Endothelial cell of umbilical vein (primary cell): ENCODE data around the gene SUPT3H. TPM values are rescaled to one million over a fixed set of nuclear protein-coding genes. Genes with fewer than 3 reads are reported as not detected.

ENCODE experiments used
- BruUV-seq: library from RNA; stranded (reverse); fragments of 400-500 nt; replicated peaks from 2 replicates; lab custom pipeline; 2021; lab: Mats Ljungman, UMichigan
- CTCF ChIA-PET: fragments of 300-600, 350-600 bp; sonication (Branson Sonifier 250); formaldehyde crosslinking; loops from one replicate; lab custom pipeline; 2021; ENCODE audit warnings: antibody characterized with exemption, inconsistent platforms; lab: Charles Lee
- POLR2A ChIA-PET: fragments of 300-600, 350-600 bp; sonication (Branson Sonifier 250); formaldehyde crosslinking; loops from one replicate; lab custom pipeline; 2021; ENCODE audit warnings: antibody characterized with exemption, inconsistent platforms; lab: Charles Lee
- DNase-seq: peaks from one replicate; pipeline ENCODE4 v3.0.0-alpha.2; 2011; ENCODE audit warnings: low read depth, low spot score
- FAIRE-seq: peaks from 2 replicates; lab custom pipeline; 2011; peaks lifted over from hg19 to GRCh38; lab: Jason Lieb, UNC
- H2AFZ ChIP-seq: 2 replicates; pipeline ENCODE4 v1.6.0; 2012; ENCODE audit warnings: low read depth, low read length, control low read depth, inconsistent platforms
- H3K27ac ChIP-seq: 2 replicates; pipeline ENCODE4 v1.5.1; 2011; ENCODE audit warnings: low read depth, mild to moderate bottlenecking, control low read depth, low read length, moderate library complexity; ENCODE audit not compliant: insufficient read depth
- H3K27me3 ChIP-seq, 2 experiments: 2 replicates each; pipeline versions ENCODE4 v1.6.0 to v1.6.1; 2011; ENCODE audit warnings: low read length in 2 of 2, mixed read lengths in 1 of 2; ENCODE audit not compliant: control insufficient read depth in 2 of 2, insufficient read depth in 2 of 2
- H3K36me3 ChIP-seq, 2 experiments: 2 replicates in 1 of 2; 3 replicates in 1 of 2; pipeline ENCODE4 v1.5.1; 2011; ENCODE audit warnings: low read length in 2 of 2, mild to moderate bottlenecking in 1 of 2, moderate library complexity in 1 of 2; ENCODE audit not compliant: control insufficient read depth in 2 of 2, insufficient read depth in 2 of 2; ENCODE audit errors: extremely low read depth in 1 of 2
- H3K4me1 ChIP-seq: 3 replicates; pipeline ENCODE4 v1.5.1; 2011; ENCODE audit warnings: mild to moderate bottlenecking, low read length; ENCODE audit not compliant: control insufficient read depth, insufficient read depth; ENCODE audit errors: extremely low read depth
- H3K4me2 ChIP-seq: 2 replicates; pipeline ENCODE4 v1.6.1; 2011; ENCODE audit warnings: low read length, control low read depth, mixed read lengths; ENCODE audit not compliant: insufficient read depth
- H3K4me3 ChIP-seq, 3 experiments: fragments of 200-600 bp in 1 of 3; sonication (generic), shearing (Covaris generic) in 1 of 3; replicated peaks in 1 of 3; 2 replicates each; pipeline ENCODE4 v1.5.1; 2011 to 2016; ENCODE audit warnings: control low read depth in 3 of 3, low read length in 3 of 3, mild to moderate bottlenecking in 2 of 3, inconsistent platforms in 1 of 3, low read depth in 1 of 3, moderate library complexity in 1 of 3; ENCODE audit not compliant: insufficient read depth in 1 of 3
- H3K79me2 ChIP-seq: 2 replicates; pipeline ENCODE4 v1.6.0; 2012; ENCODE audit warnings: low read length, inconsistent platforms; ENCODE audit not compliant: control insufficient read depth, insufficient read depth
- H3K9ac ChIP-seq: replicated peaks from 2 replicates; pipeline ENCODE3; 2011; ENCODE audit warnings: low read length, control low read depth; ENCODE audit not compliant: insufficient read depth; ENCODE audit errors: extremely low read depth
- H3K9me1 ChIP-seq: replicated peaks from 3 replicates; pipeline ENCODE4 v1.6.0; 2011; ENCODE audit warnings: mild to moderate bottlenecking, low read length; ENCODE audit not compliant: control insufficient read depth, insufficient read depth; ENCODE audit errors: extremely low read depth
- H3K9me3 ChIP-seq: replicated peaks from 2 replicates; pipeline ENCODE4 v1.5.1; 2012; ENCODE audit warnings: low read length, inconsistent platforms; ENCODE audit not compliant: control insufficient read depth, insufficient read depth
- H4K20me1 ChIP-seq: replicated peaks from 2 replicates; pipeline ENCODE3; 2011; ENCODE audit warnings: mild to moderate bottlenecking, low read length; ENCODE audit not compliant: control insufficient read depth, insufficient read depth; ENCODE audit errors: extremely low read depth
- EZH2 ChIP-seq: IDR thresholded peaks from 2 replicates; pipeline ENCODE4 v1.6.1; 2012; ENCODE audit warnings: borderline replicate concordance, low read depth, mild to moderate bottlenecking, moderate library complexity, low read length, inconsistent platforms; ENCODE audit not compliant: severe bottlenecking
- FOS ChIP-seq: IDR thresholded peaks from 2 replicates; pipeline ENCODE4 v1.6.1; 2011; ENCODE audit warnings: mild to moderate bottlenecking, low read length, moderate library complexity, borderline replicate concordance; ENCODE audit not compliant: insufficient read depth
- GATA2 ChIP-seq: IDR thresholded peaks from 2 replicates; pipeline ENCODE4 v1.7.0; 2011; ENCODE audit warnings: low read depth, mild to moderate bottlenecking, moderate library complexity, mixed read lengths, low read length; ENCODE audit not compliant: insufficient read length, insufficient read depth
- JUN ChIP-seq: IDR thresholded peaks from 2 replicates; pipeline ENCODE4 v1.6.1; 2011; ENCODE audit warnings: borderline replicate concordance, low read depth; ENCODE audit not compliant: insufficient read length, insufficient read depth
- MYC ChIP-seq: IDR thresholded peaks from one replicate; pipeline ENCODE4 v1.6.1; 2011; ENCODE audit warnings: mild to moderate bottlenecking, low read depth, low read length
- POLR2A ChIP-seq: IDR thresholded peaks from 2 replicates; pipeline ENCODE4 v1.6.1; 2012; ENCODE audit warnings: low read depth, mild to moderate bottlenecking, control low read depth, low read length
- POLR2AphosphoS5 ChIP-seq: IDR thresholded peaks from 2 replicates; pipeline ENCODE4 v1.6.1; 2012; ENCODE audit warnings: low read depth, mild to moderate bottlenecking, control low read depth, low read length, moderate library complexity; ENCODE audit not compliant: insufficient read depth
- dilution Hi-C: fragments of 300-500 bp; cut with MboI; formaldehyde crosslinking; loops from one replicate; pipeline ENCODE4 v1.15.0; 2019; ENCODE audit warnings: low sequenced_read_pairs; ENCODE audit not compliant: extremely low pct_ligation_motif_present
- intact Hi-C: fragments of 100-400 bp; cut with micrococcal nuclease; formaldehyde crosslinking; loops from one replicate; pipeline ENCODE4 v1.10.0; 2022
- polyA plus RNA-seq, 4 experiments: library from polyadenylated mRNA; depleted of rRNA in 3 of 4; stranded (reverse) in 3 of 4; unstranded in 1 of 4; fragments of >200 nt; gene quantifications; 2 replicates each; pipeline versions ENCODE4 v1.2.1 to v1.2.3, GENCODE V29; 2011 to 2012; ENCODE audit warnings: missing spikeins in 1 of 4
- total RNA-seq: library from RNA; stranded (reverse); gene quantifications from 2 replicates; pipeline ENCODE4 v1.2.3, GENCODE V29; 2021

SUPT3H gene
- total and polyA plus RNA-seq, 2 donors (not counting 3 experiments of a cell fraction or from before 2014, with no cell fraction given): 8.3 to 9.8 TPM

GRCh38 chr6:45098256-45098655, 279.5 kb downstream of the SUPT3H start:
- no peak overlapping the region for H3K4me2 ChIP-seq
- DNase-seq (no peak), FAIRE-seq (no peak)
- H3K27ac ChIP-seq: no peak overlapping the region
- no peaks in the 10 kb centered on the region for H3K4me1 ChIP-seq
- H3K9ac ChIP-seq: no peak overlapping the region
- no TSS peak for BruUV-seq
- H3K4me3 ChIP-seq: no peak overlapping the region
- H3K27me3 ChIP-seq: no peaks in the 10 kb centered on the region
- dilution Hi-C loops (no loop called here), intact Hi-C loops (no loop called here)
- no peaks in the 10 kb centered on the region for H3K36me3 ChIP-seq
- H3K9me1 ChIP-seq: no peaks in the 10 kb centered on the region
- no peaks in the 10 kb centered on the region for H3K79me2 ChIP-seq
- CTCF ChIA-PET: interaction anchor here (1.2 to 2.2 kb wide), 2 partner anchors 11 kb away, joined by 6 to 7 read pairs; no protein-coding TSS in a partner anchor
- H2AFZ ChIP-seq: no peak overlapping the region
- no peaks in the 10 kb centered on the region for H3K9me3 ChIP-seq
- no peaks in the 10 kb centered on the region for H4K20me1 ChIP-seq
- POLR2A ChIA-PET: no interaction called here
- TF ChIP-seq POLR2AphosphoS5 (no peak), POLR2A (no peak), GATA2 (no peak), EZH2 (no peak), MYC (no peak), FOS (no peak), JUN (no peak)

- Histone ChIP-seq H4K20me1 (no peaks in the 10 kb centered on the region), H3K27ac (no peak overlapping the region), H3K9ac (no peak overlapping the region), H3K36me3 (no peaks in the 10 kb centered on the region), H3K9me3 (no peaks in the 10 kb centered on the region), H3K4me2 (no peak overlapping the region), H3K4me3 (no peak overlapping the region), H3K4me1 (no peaks in the 10 kb centered on the region), H3K27me3 (no peaks in the 10 kb centered on the region), H3K9me1 (no peaks in the 10 kb centered on the region), H3K79me2 (no peaks in the 10 kb centered on the region), H2AFZ (no peak overlapping the region)
- ChIA-PET POLR2A (no interaction called here), CTCF (interaction anchor here (0.8 kb wide), 1 partner anchor 620 kb away, joined by 3 read pairs; no protein-coding TSS in a partner anchor)
- FAIRE-seq: no peak
- dilution Hi-C loops (no loop called here), intact Hi-C loops (no loop called here)
- TF ChIP-seq JUN (no peak), POLR2A (no peak), POLR2AphosphoS5 (no peak)
- BruUV-seq: no TSS peak
- no peak for DNase-seq
Observed at GRCh38 chr6:45094831-45095230, 282.9 kb downstream of the SUPT3H start.
